ENCODE data around the gene CYP46A1. TPM values are rescaled to one million over a fixed set of nuclear protein-coding genes. Genes with fewer than 3 reads are reported as not detected.

Gene CYP46A1
- total RNA-seq, 1 donor from 2014 or later, result 1.9 TPM

DNA sequence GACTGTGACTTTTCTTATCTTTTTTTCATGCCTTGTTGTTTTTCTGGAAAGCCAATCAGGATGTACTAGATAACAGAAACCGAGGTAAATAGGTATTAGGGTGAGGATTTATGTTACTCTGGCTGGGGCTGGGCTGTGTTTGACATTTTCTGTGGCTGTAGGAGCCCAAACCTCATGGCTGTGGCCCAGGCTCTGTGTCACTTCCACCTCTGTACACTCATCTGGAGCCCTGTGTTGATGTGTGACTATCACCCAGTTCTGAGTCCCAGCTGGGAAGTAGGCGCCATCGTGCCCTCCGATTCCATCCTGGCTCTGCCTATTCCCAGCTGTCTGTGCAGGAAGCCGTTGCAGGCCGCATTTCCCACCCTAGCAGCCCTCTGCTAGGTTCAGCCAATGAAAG lies 40.8 kb upstream of the CYP46A1 start:
- no peak for DNase-seq (ENCODE audit: low spot score in 2 of 2, unreplicated experiment in 2 of 2)
- Mint-ChIP-seq H3K27ac (no peak overlapping the region), H3K27me3 (ENCODE audit: low read depth) (peaks cover 10% of the 10 kb centered on the region), H3K4me3 (no peak overlapping the region), H3K4me1 (no peaks in the 10 kb centered on the region), H3K9me3 (no peaks in the 10 kb centered on the region), H3K36me3 (no peaks in the 10 kb centered on the region)
- no peak for TF ChIP-seq CTCF (IDR thresholded peaks at IDR 0.05; ENCODE audit: unreplicated experiment)

DNA sequence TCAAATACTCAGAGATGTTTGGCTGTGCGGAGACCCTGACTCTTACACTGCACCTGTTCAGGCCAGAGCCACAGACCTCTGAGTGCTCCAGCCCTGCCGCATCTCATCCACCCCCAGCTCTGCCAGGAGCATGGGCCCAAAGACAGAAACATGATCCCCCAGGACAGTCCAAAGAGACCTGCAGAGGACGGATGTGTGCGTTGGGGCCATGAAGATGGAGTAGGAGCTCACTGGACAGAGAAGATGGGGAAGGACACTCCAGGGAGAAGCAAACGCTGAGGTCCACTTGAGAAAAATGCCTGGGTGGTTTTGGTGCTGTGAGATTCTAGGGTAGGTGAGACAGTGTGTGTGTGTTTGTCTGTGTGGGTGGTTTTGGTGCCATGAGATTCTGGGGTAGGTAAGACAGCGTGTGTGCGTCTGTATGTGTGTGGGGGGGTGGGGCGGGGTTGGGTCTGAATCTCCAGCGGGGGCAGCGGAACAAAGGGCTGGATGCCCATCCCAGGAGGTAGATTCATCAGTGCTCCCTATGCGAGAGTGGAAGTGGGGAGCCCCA lies 40.0 kb upstream of the CYP46A1 start:
- no peak for TF ChIP-seq CTCF (IDR thresholded peaks at IDR 0.05; ENCODE audit: unreplicated experiment)
- no peak for DNase-seq (ENCODE audit: low spot score in 2 of 2, unreplicated experiment in 2 of 2)
- Mint-ChIP-seq H3K4me3 (peak overlapping the region; percentile 41), H3K27me3 (ENCODE audit: low read depth) (peaks cover 10% of the 10 kb centered on the region), H3K9me3 (no peaks in the 10 kb centered on the region), H3K27ac (no peak overlapping the region), H3K4me1 (no peaks in the 10 kb centered on the region), H3K36me3 (no peaks in the 10 kb centered on the region)

- Mint-ChIP-seq H3K27ac (no peak within 1 kb of the TSS), H3K4me3 (peak within 1 kb of the TSS; percentile 44), H3K27me3 (ENCODE audit: low read depth) (peaks cover 10% of the 10 kb centered on the region), H3K4me1 (no peaks in the 10 kb centered on the region), H3K9me3 (no peaks in the 10 kb centered on the region), H3K36me3 (no peaks in the 10 kb centered on the region)
- DNase-seq (ENCODE audit: low spot score in 2 of 2, unreplicated experiment in 2 of 2), result peak in 1 of 2 experiments; percentile 51
- no peak for TF ChIP-seq CTCF (IDR thresholded peaks at IDR 0.05; ENCODE audit: unreplicated experiment)
Measured at GRCh38 chr14:99644723-99645544, 39.2 kb upstream of the CYP46A1 start, which contains the start of gene HHIPL1. HHIPL1 (plus strand) TSS chr14:99645129; CDS start chr14:99645208, 79 bp downstream.

DNA sequence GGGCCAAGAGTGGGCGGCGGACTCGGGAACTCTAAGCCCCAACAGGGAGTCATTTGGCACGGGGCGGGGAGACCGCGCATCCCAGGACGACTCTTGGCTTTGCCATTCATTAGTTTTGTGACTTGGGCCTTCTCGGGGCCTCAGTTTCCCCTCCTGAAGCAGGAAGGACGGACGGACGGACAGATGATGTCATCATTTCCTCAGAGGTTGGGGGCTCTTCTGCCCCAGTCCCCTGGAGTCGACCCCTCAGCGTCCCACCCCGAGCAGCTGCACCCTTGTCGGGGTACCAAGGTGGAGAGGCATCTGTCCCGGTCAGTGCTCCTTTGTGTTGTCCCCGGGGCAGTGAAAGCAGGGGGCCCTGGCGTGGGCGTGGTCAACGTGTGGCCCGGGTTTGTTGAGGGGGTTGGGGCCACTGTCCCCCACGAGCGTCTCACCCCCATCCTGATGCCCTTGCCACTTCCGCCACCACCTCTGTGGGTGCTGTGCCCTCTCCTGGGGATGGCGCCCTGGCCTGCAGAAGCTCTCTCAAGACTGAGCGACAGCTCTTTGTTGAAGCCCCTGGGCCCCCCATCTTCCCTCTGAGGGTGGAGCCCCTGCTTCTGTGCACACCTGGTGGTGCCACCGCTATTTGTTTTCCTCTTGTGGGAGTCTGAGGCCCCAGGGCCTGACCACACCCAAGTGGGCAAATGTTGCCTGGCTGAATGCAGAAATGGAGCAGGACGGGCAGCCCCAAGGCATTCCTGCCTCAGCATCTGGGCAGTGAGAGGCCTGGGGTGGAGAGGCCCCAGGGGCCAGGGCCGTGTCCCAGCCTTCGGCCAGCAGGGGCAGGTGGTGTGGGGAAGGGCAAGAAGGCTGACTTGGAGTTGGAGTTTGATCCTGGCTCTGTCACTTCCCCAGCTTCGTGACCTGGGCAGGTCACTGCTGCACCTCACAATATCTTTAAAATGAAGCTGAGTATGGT lies 38.3 kb upstream of the CYP46A1 start:
- no peaks in the 10 kb centered on the region for H3K4me1 Mint-ChIP-seq
- H3K4me3 Mint-ChIP-seq, result peak overlapping the region; percentile 44
- H3K27ac Mint-ChIP-seq, result no peak overlapping the region
- H3K36me3 Mint-ChIP-seq, result no peaks in the 10 kb centered on the region
- no peak for DNase-seq (ENCODE audit: low spot score in 2 of 2, unreplicated experiment in 2 of 2)
- peaks cover 10% of the 10 kb centered on the region for H3K27me3 Mint-ChIP-seq (ENCODE audit: low read depth)
- no peaks in the 10 kb centered on the region for H3K9me3 Mint-ChIP-seq
- TF ChIP-seq CTCF (IDR thresholded peaks at IDR 0.05; ENCODE audit: unreplicated experiment), result no peak

- H3K4me1 Mint-ChIP-seq, result no peaks in the 10 kb centered on the region
- H3K36me3 Mint-ChIP-seq, result no peaks in the 10 kb centered on the region
- no peak for TF ChIP-seq CTCF (IDR thresholded peaks at IDR 0.05; ENCODE audit: unreplicated experiment)
- no peaks in the 10 kb centered on the region for H3K9me3 Mint-ChIP-seq
- DNase-seq (ENCODE audit: low spot score in 2 of 2, unreplicated experiment in 2 of 2), result no peak
- H3K27ac Mint-ChIP-seq, result no peak overlapping the region
- H3K27me3 Mint-ChIP-seq (ENCODE audit: low read depth), result peaks cover 10% of the 10 kb centered on the region
- no peak overlapping the region for H3K4me3 Mint-ChIP-seq
Measured at GRCh38 chr14:99647411-99647810, 36.7 kb upstream of the CYP46A1 start.
